Astrocyte of the cerebellum (primary cell): Measurements from ENCODE around the gene C2orf78.
A peak's percentile ranks its signal among the peaks of the same experiment; 100 is the strongest.

ENCODE experiments used
- DNase-seq: peaks from one replicate; pipeline ENCODE4 v3.0.0-alpha.2; 2011; ENCODE audit warnings: low read depth
- H3K4me3 ChIP-seq: 2 replicates; pipeline ENCODE4 v1.5.1; 2011; ENCODE audit warnings: mild to moderate bottlenecking, low read depth, low read length, moderate library complexity
- in situ Hi-C: cut with HindIII; loops from 2 replicates; pipeline ENCODE4 v1.10.0; 2017; ENCODE audit warnings: low sequenced_read_pairs
- TF ChIP-seq, protein P1 (sequence below): IDR thresholded peaks from 2 replicates; pipeline ENCODE4 v1.5.1; 2012; ENCODE audit warnings: low read length, low read depth, moderate library complexity, mild to moderate bottlenecking; ENCODE audit errors: missing control alignments

The C2orf78 gene

DNA sequence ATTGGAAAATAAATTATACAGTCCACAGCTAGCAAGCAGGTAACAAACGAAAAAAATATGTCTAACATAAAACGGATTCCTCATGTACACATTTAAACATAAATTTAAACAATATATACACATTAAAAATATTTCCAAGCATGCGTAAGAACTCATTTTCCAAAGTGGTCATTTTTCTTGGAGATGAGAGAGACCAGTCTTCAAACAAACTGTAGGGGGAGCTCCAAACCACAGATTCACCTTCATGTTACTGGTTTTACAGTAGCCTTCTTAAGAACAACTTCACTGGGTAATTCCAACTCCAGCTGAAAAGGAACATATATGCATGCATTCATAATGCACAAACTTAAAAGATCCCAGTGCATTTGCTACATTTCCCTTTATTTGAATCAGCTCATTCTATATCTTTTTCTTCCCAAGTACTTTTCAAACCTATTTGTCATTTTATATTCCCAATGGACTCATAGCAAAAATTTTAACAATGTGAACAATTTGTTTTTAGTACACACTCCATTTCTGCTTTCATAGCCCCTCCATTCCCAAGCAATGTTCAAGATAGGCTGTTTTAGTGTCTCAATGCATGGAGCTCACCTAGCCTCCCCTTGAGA lies 40.0 kb downstream of the C2orf78 start:
- H3K4me3 ChIP-seq = no peak overlapping the region
- in situ Hi-C loops = no loop called here
- DNase-seq = peak; percentile 84
- TF ChIP-seq, protein P1, sequence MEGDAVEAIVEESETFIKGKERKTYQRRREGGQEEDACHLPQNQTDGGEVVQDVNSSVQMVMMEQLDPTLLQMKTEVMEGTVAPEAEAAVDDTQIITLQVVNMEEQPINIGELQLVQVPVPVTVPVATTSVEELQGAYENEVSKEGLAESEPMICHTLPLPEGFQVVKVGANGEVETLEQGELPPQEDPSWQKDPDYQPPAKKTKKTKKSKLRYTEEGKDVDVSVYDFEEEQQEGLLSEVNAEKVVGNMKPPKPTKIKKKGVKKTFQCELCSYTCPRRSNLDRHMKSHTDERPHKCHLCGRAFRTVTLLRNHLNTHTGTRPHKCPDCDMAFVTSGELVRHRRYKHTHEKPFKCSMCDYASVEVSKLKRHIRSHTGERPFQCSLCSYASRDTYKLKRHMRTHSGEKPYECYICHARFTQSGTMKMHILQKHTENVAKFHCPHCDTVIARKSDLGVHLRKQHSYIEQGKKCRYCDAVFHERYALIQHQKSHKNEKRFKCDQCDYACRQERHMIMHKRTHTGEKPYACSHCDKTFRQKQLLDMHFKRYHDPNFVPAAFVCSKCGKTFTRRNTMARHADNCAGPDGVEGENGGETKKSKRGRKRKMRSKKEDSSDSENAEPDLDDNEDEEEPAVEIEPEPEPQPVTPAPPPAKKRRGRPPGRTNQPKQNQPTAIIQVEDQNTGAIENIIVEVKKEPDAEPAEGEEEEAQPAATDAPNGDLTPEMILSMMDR = peak; percentile 81

DNA sequence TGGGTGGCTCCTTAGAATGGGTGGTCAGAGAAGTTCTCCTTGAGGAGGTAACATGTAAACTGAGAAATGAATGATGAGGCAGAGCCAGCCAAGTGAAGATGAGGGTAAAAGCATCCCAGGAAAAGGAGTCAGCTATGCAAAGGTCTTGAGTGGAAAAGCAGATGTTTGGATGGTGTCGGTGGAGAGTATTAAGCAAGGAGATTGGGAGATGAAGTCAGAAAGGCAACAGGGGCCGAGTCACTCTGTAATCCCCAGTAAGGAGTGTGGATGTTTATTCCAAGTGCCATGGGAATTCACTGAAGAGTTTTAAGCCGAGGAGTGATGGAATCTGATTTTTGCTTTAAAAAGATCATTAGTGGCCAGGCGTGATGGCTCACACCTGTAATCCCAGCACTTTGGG lies 41.4 kb downstream of the C2orf78 start:
- no peak overlapping the region for H3K4me3 ChIP-seq
- DNase-seq = no peak
- in situ Hi-C loops = no loop called here
- TF ChIP-seq, protein P1 = no peak

DNA sequence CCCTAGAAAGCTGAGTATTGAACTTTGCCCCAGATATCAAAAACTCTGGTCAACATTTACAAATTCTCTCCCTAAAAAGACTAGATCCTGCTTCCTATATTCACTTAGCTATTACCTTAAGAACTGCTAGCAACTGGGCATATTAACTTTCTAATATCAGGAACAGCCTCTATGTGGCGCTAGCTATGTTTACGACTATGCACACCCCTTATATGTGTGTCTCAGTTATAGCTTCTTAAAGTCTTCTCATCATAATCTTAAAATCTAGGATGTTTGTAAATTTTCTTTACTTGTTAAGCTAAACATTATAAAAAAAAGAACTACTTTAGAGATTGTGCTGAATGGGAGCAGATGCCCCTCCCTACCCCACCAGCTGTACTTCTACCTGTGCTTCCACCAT lies 43.0 kb downstream of the C2orf78 start:
- no peak overlapping the region for H3K4me3 ChIP-seq
- in situ Hi-C loops = no loop called here
- TF ChIP-seq, protein P1 = peak; percentile 49
- no peak for DNase-seq

DNA sequence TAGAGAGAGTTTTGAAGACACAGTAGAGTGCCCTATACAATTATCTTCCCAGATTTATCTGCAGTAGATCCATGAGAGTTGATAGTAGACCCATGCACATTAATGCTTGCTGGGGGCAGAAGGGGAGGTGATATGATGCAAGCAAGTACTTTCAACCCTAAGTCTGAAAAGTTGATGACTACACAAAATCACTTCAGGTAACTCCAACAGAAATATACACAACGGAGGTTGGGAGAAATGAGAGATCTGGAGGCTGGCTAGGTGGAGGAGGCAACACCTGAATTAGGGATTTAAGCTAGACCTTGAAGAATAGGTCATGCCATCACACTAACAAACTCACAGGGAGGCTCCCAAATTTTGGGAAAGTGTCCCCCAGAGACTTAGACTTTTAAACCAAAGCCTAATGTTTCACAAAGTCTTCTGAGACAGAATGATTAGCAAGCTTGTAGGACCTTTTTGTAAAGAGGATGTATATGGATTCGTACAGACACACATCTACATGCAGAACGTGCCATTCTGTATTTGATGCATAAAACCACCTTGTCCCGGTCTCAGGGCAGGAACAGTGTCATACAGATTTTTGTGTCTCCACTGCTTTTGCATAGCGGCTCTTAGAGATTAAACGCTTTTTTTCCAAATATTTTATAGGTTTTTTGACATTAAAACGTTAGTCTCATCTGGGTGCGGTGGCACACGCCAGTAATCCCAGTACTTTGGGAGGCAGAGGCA lies 43.8 kb downstream of the C2orf78 start:
- TF ChIP-seq, protein P1 = no peak
- in situ Hi-C loops = no loop called here
- H3K4me3 ChIP-seq = no peak overlapping the region
- DNase-seq = no peak

DNA sequence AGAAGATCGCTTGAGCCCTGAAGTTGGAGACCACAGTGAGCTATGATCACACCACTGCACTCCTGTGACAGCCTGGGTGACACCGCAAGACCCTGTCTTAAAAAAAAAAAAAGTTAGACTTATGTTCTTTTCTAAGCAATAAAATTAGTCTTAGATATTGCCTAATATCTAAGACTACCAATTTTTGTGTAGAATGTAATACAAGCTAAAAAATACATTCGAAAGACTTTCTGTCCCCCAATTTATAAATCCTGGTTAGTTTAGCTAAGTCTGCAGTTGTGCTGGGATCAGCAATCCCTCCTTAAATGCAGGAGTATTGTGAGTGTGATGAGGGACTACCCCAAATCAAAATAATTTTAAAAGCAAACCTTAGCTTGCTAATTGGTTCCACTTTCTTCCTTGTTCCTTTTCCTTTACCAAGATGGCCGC lies 44.4 kb downstream of the C2orf78 start:
- TF ChIP-seq, protein P1 = no peak
- DNase-seq = no peak
- in situ Hi-C loops = no loop called here
- peak overlapping the region; percentile 81 for H3K4me3 ChIP-seq

DNA sequence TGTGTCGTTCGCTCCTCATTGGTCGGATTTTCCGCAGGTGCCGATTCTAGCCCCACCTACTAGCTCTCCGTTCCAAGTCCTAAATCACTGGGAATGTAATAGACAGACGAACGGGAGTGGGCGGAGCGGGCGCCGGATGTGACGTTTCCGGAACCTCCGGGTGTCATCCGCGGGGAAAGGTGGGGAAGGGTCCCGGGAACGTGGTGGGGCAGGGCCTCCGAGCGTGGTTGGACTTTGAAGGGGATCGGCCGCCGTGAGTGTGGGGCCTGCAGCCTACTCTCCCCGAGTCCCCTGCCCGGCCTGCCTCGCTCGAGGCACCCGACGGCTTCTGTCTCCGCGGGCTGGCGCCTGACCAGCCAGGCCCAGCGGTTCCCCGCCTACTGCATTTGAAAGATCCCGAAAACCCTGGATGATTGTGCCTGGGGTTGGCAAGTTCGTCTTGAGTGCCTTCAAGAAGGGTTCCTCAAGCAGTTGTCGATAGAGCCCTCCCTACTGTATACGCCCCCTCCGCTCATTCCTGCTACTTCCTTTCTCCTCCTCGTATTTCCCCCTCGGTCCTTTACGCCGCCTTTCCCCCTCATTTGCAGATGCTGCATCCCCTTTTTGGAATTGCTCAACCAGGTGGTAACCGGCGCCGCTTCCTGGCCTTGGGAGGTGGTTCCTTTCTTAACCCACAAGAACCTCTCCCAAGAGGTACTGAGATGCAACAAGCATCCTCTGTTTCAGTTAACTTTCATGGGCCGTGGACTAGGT lies 45.0 kb downstream of the C2orf78 start, which contains the start of gene STAMBP:
Gene STAMBP (plus strand): TSS at position 144 of the 753 bp plus-strand sequence. CDS start 1,896 bp downstream, outside the sequence.
- in situ Hi-C loops = no loop called here
- peak within 1 kb of the TSS; percentile 81 for H3K4me3 ChIP-seq
- DNase-seq = peak; percentile 96
- TF ChIP-seq, protein P1 = no peak
